Measurements from ENCODE around the gene IL21R.
"Not testable (repeated sequence)": the region's sequence is repeated elsewhere in the genome, so short reads cannot be mapped to it uniquely, and the experiment has no call there.

IL21R gene

DNA sequence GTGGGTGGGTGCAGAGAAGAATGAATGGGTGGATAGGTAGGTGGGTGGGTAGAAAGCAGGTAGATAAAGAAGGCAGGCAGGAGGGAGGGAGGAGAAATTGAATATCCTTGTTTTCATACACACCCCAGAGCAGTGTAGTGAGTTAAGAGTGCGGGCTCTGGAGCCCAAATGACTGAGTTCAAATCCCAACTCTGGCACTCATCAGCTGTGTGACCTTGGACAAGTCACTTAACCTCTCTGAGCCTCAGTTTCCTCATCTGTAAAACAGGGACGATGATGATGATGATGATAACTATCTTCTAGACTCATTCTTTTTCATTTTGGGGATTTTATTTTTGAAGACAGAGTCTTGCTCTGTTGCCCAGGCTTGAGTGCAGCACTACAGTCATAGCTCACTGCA is 2.0 kb upstream of the IL21R start:
- in situ Hi-C loops (cut with HindIII; ENCODE audit: low sequenced_read_pairs), result no loop called here

DNA sequence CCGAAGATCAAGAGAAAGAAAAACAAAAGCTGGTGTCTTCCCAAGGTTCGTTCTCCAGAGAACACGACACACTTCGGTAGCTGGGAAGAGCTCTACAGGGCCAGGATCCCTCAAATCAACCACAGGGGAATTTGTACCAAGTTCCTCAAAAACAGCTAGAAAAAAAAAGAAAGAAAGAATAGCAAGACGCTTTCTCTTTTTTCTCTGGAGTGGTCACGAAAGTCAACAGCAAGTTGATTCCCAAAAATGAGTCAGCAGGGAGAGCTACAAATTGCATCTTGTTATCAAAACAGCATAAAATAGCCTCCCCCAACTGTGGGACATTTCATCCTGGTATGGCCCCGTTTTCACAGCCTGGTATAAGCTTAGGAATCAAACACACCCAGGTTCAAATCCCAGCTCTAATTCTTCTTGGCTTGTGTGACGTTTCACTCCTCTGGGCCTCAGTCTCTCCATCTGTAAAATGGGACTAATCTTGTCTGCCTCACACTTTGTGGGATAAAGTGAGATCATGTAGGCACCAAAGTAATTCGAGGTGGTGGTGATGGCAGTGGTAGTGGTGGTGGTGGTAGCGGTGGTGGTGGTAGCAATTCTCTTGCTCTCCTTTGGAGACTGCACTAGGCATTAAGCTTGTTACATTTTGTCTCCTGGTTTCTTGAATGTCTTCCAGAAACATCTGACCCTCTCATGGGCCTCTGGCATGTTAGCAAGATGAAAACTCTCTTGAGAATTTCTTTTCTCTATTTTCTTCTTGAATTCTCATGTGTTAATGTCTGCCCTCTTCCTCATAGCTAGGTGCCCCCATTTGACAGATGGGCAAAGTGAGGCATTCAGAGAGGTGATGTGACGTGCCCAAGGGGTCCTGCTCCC is 988 bp upstream of the IL21R start:
- in situ Hi-C loops (cut with HindIII; ENCODE audit: low sequenced_read_pairs), result no loop called here

GRCh38 chr16:27402569-27402963 is 592 bp downstream of the IL21R start:
- in situ Hi-C loops (cut with HindIII; ENCODE audit: low sequenced_read_pairs), result no loop called here

DNA sequence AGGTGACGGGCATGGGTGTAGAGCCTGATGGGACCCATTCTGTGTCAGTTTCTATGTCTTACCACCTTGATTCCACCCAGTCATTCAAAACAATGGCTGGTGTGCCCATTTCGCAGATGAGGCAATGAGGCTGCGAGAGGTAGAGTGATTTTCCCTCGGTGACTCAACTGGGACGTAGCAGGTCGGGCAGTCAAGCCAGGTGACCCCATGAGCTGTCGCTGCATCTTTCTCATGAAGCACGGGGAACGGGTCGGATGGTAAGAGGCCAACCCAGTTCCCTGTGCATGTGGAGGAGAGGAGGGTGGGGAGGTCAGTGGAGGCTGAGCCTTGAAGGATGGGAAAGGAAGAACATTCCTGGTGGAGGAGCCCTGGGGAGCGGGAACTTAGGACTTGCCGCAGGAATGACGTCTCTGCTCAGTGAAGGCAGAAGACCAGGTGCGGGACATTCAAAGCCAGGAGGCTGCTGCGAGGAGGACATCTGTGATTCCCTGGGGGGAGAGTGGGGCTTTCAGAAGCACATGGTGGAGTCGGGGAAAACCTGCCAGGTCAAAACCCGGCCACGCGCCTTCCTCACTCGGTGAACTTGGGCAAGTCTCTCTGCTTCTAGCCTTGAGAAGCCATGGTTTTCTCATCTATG is 1.1 kb downstream of the IL21R start:
- in situ Hi-C loops (cut with HindIII; ENCODE audit: low sequenced_read_pairs), result no loop called here

DNA sequence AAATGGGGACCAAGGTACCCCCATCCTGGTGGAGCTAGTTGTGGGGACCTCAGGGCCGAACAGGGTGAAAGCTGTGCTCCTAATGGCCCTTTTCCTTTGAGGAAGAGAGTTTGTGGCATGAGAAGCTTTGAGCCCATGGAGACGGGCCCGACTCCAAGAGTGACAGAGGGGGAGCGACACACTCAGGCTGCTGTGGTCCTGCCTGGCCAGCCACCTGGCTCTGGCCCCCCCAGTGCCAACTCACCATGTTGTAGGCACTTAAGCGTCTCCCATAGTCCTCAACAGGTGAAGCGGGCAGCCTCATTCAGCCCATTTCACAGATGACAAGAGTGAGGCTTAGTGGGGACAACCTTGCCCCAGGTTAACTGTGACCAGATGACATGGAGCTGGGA is 1.6 kb downstream of the IL21R start:
- in situ Hi-C loops (cut with HindIII; ENCODE audit: low sequenced_read_pairs), result no loop called here

GRCh38 chr16:27404163-27404823 is 2.3 kb downstream of the IL21R start:
- in situ Hi-C loops (cut with HindIII; ENCODE audit: low sequenced_read_pairs), result no loop called here

DNA sequence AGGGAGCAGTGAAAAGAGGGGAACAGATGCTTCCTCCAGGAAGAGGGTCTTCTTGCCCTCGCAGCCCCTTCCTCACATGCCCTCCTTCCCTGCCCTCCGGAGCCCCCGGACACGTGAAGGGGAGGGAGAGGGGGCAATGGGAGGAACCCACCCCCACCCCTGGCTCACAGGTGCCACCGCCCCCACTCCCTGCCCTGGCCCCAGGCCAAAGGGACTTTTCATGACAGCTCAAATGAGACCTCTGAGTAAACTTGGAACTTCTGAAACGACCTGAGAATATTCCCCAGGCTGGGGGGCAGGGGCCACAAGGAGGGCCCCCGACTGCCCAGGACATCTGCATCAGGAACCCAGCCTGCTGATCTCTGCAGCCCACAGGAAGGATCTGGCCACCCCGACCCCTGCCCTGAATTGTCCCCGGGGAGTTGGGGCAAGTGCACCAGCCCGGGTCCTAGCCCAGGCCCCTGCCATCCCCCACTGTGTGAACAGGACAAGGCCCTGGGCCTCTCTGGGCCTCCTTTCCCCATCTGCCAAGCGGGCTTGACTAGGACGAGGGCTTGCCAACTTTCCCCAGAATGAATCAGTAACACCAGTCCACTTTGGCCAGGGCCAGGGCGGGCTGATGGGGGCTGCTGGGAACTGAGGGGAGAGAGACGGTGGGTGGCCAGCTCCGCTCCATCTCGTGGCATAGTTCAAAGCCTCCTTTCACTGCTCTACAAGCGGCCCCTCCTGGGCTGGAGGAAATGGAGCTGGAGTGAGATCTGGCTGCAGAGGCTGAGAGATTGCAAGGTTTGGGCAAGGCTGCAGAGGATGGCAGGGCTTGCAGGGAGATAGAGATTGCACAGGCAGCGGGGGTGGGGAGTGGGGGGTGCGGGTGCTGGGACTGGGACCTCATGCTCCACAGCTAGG is 3.8 kb downstream of the IL21R start:
- in situ Hi-C loops (cut with HindIII; ENCODE audit: low sequenced_read_pairs), result no loop called here

- in situ Hi-C loops (cut with HindIII; ENCODE audit: low sequenced_read_pairs), result no loop called here
Measured at GRCh38 chr16:27406511-27407128, 4.6 kb downstream of the IL21R start.

DNA sequence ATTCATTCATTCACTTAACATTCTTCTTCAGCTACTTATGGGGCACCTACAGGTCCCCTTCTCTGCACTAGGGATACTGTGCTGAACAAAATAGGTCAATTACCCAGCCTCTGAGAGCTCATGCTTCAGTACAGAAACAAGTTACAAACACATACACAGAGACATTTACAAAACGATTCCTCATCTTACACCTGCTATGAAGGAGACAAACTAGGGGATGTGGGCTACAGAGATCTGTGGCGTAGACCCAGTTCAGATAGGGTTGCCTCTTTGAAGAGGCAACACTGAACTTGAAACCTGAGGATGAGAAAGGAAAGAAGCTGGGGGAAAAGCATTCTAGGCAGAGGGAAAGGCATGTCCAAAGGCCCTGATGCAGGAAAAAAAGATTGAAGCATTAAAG is 5.2 kb downstream of the IL21R start:
- in situ Hi-C loops (cut with HindIII; ENCODE audit: low sequenced_read_pairs), result no loop called here

- in situ Hi-C loops (cut with HindIII; ENCODE audit: low sequenced_read_pairs), result no loop called here
Measured at GRCh38 chr16:27408012-27408601, 6.1 kb downstream of the IL21R start.

DNA sequence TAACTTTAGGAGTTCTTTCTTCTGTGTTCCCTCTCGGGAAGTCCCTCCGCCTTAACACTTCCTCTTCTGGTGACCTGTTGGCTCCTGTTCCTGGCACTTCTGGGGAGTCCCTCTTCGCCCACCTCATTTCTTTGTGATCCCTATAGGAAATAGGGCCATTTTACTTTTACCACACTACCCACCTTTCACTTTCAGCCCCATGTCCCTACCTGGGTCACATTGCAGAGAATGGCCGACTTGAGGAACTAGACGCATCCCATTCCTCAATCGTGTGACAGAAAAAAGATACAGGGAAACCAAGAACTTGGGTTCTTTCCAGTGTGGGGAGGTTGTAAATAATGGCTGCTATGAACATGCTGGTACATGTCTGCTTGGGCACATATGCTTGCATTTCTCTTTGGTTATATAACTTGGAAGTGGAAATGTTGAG is 6.6 kb downstream of the IL21R start:
- in situ Hi-C loops (cut with HindIII; ENCODE audit: low sequenced_read_pairs), result no loop called here

GRCh38 chr16:27409958-27410357 is 8.0 kb downstream of the IL21R start:
- in situ Hi-C loops (cut with HindIII; ENCODE audit: low sequenced_read_pairs), result not testable (repeated sequence)

DNA sequence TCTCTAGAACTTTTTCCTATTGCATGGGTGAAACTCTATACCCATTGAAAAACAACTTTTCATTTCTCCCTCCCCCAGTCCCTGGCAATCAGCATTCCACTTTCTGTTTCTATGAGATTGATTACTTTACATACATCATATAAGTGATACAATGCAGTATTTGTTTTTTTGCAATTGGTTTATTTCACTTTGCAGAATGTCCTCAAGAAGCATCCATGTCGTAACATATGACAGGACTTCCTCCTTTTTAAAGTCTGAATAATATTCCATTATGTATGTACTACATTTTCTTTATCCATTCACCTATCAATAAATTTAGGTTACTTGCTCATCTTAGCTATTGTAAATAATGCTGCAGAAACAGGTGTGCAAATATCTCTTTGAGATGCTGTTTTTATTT is 8.8 kb downstream of the IL21R start:
- in situ Hi-C loops (cut with HindIII; ENCODE audit: low sequenced_read_pairs), result no loop called here

DNA sequence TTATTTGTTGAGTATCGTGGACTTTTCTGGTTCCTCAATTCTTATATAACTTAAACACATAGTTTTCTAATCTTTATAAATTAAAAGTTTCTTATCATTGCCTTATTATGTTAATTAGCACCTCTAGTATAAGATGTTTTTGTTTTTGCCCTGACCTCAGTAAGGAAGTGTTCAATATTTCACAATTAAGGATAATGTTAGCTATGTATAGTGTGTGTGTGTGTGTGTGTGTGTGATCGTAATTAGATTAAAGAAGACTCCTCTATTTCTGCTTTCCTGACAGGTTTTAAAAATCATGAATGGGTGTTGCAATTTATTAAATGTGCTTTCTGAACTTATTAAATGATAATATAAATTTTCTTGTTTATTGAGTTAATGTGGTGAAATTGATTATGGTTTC is 12.0 kb downstream of the IL21R start:
- in situ Hi-C loops (cut with HindIII; ENCODE audit: low sequenced_read_pairs), result no loop called here

GRCh38 chr16:27414788-27415431 is 12.9 kb downstream of the IL21R start:
- in situ Hi-C loops (cut with HindIII; ENCODE audit: low sequenced_read_pairs), result no loop called here

DNA sequence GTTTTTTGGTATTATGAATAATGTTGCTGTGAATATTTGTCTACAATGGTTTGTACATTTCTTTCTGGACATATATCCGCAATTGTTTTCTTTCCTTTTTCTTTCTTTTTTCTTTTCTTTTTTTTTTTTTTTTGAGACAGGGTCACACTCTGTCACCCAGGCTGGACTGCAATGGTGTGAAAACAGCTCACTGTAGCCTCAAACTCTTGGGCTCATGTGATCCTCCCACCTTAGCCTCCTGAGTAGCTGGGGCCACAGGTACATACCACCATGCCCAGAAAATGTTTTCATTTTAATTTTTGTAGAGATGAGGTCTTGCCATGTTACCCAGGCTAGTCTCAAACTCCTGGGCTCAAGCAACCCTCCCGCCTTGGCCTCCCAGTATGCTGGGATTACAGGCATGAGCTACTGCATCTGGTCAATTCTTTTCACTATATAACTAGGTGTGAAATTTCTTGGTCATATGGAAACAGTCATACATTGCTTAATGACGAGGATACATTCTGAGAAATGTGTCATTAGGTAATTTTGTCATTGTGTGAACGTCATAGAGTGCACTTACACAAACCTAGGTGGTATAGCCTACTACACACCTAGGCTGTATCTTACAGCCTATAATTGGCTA is 15.2 kb downstream of the IL21R start:
- in situ Hi-C loops (cut with HindIII; ENCODE audit: low sequenced_read_pairs), result no loop called here

DNA sequence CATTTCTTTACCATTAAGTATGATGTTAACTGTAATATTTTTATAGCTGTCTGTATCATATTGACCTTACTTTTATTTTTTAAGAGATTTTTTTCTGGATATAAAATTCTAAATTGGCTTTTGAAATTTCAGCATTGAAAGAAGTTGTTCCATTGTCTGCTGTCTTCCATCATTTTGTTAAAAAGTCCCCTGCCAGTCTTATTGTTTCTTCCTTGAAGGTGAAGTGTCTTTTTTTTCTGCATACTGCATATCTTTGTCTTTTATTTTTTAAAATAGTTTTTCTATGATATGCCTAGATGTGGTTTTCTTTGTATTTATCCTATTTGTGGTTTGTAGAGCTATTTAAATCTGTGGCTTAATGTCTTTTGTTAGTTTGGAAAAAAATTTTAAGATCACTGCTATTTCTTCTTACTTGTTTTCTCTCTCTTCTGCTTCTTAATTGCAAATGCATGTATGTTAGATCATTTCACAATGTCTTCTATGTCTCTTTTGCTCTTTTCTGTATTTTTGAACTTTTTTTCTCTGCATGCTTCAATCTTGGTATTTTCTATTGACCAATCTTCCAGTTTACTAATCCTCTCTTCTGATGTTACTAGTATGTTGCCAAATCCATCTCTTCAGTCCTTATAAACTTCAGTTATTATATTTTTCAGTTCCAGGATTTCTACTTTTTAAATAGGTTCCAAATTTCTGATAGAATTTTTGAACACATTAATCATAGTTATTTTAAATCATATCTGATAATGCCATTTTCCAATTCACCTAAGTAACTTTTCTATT is 20.2 kb downstream of the IL21R start:
- in situ Hi-C loops (cut with HindIII; ENCODE audit: low sequenced_read_pairs), result no loop called here

GRCh38 chr16:27424772-27425498 is 23.0 kb downstream of the IL21R start:
- in situ Hi-C loops (cut with HindIII; ENCODE audit: low sequenced_read_pairs), result no loop called here
